Femur (tissue), 1 donor: ENCODE measurements around the gene LST1.

ENCODE experiments used
- DNase-seq: peaks from one replicate; pipeline ENCODE4 v3.0.0-alpha.2; 2017

The LST1 gene

GRCh38 chr6:31621320-31621939 is 35.4 kb downstream of the LST1 start:
- DNase-seq, result no peak

- no peak for DNase-seq
These were observed 35.9 kb downstream of the LST1 start for GRCh38 chr6:31621991-31622390.

GRCh38 chr6:31622684-31623091 is 36.6 kb downstream of the LST1 start:
- DNase-seq, result no peak

GRCh38 chr6:31624070-31624469 is 38.0 kb downstream of the LST1 start:
- no peak for DNase-seq

- DNase-seq, result no peak
These were observed 40.9 kb downstream of the LST1 start for GRCh38 chr6:31626952-31627351.

GRCh38 chr6:31627690-31628287 is 41.7 kb downstream of the LST1 start:
- DNase-seq, result no peak

GRCh38 chr6:31629014-31629413 is 42.9 kb downstream of the LST1 start:
- DNase-seq, result no peak

- no peak for DNase-seq
These were observed 44.3 kb downstream of the LST1 start for GRCh38 chr6:31630177-31630934.

GRCh38 chr6:31631209-31631608 is 45.1 kb downstream of the LST1 start:
- no peak for DNase-seq

- DNase-seq, result no peak
These were observed 45.7 kb downstream of the LST1 start for GRCh38 chr6:31631681-31632278.

GRCh38 chr6:31632279-31632946 is 46.3 kb downstream of the LST1 start:
- DNase-seq, result no peak

GRCh38 chr6:31633447-31633846 is 47.4 kb downstream of the LST1 start:
- no peak for DNase-seq

GRCh38 chr6:31634131-31634530 is 48.1 kb downstream of the LST1 start:
- no peak for DNase-seq

GRCh38 chr6:31634969-31635575 is 49.0 kb downstream of the LST1 start:
- no peak for DNase-seq

GRCh38 chr6:31636698-31637596 is 50.9 kb downstream of the LST1 start:
- DNase-seq, result no peak
